RWPE2 (cell line): Measurements from ENCODE around the gene CCK.

ENCODE experiments used
- ATAC-seq: fragments of 200-7000 bp; cut with Tn5 transposase; 3 replicates; pipeline ENCODE4 v1.9.1; 2021; ENCODE audit warnings: low read depth
- DNase-seq: peaks from one replicate; pipeline ENCODE4 v3.0.0-alpha.2; 2020; ENCODE audit warnings: low spot score
- H3K27ac ChIP-seq: fragments of 450-650 bp; 2 replicates; pipeline ENCODE4 v1.5.1; 2017; ENCODE audit warnings: mild to moderate bottlenecking; ENCODE audit not compliant: poor library complexity, severe bottlenecking
- H3K27me3 ChIP-seq: fragments of 250-450 bp; sonication (Bioruptor Pico); 2 replicates; pipeline ENCODE4 v1.5.1; 2021; ENCODE audit warnings: mild to moderate bottlenecking, moderate library complexity; ENCODE audit not compliant: insufficient read depth, poor library complexity, severe bottlenecking
- H3K36me3 ChIP-seq: fragments of 250-450 bp; sonication (Bioruptor Pico); 2 replicates; pipeline ENCODE4 v1.5.1; 2020; ENCODE audit warnings: low read depth, mild to moderate bottlenecking, moderate library complexity
- H3K4me1 ChIP-seq: fragments of 250-450 bp; sonication (Bioruptor Pico); 2 replicates; pipeline ENCODE4 v1.5.1; 2021; ENCODE audit warnings: mild to moderate bottlenecking, moderate library complexity; ENCODE audit not compliant: insufficient read depth, poor library complexity, severe bottlenecking
- H3K4me3 ChIP-seq: fragments of 250-450 bp; sonication (Bioruptor Pico); 2 replicates; pipeline ENCODE4 v1.5.1; 2021; ENCODE audit warnings: mild to moderate bottlenecking, moderate library complexity; ENCODE audit not compliant: severe bottlenecking
- H3K9me3 ChIP-seq: fragments of 250-450 bp; sonication (Bioruptor Pico); 2 replicates; pipeline ENCODE4 v1.5.1; 2021; ENCODE audit warnings: mild to moderate bottlenecking, moderate library complexity; ENCODE audit not compliant: severe bottlenecking
- CTCF ChIP-seq: fragments of 450-650 bp; IDR thresholded peaks from one replicate; pipeline ENCODE4 v1.5.1; 2017; ENCODE audit warnings: mild to moderate bottlenecking, moderate library complexity; ENCODE audit not compliant: poor library complexity, severe bottlenecking

Gene CCK

GRCh38 chr3:42228796-42229195, 37.2 kb downstream of the CCK start:
- H3K4me3 ChIP-seq, result no peak overlapping the region
- ATAC-seq (peak; percentile 50; the same call in 2 of the 3 replicates), DNase-seq (no peak)
- no peaks in the 10 kb centered on the region for H3K27me3 ChIP-seq
- peaks cover 5% of the 10 kb centered on the region for H3K36me3 ChIP-seq
- no peaks in the 10 kb centered on the region for H3K4me1 ChIP-seq
- H3K27ac ChIP-seq, result no peak overlapping the region
- H3K9me3 ChIP-seq, result no peaks in the 10 kb centered on the region
- TF ChIP-seq CTCF, result peak; percentile 55

- Histone ChIP-seq H3K4me1 (no peaks in the 10 kb centered on the region), H3K4me3 (no peak overlapping the region), H3K27ac (no peak overlapping the region), H3K36me3 (peaks cover 10% of the 10 kb centered on the region), H3K27me3 (no peaks in the 10 kb centered on the region), H3K9me3 (no peaks in the 10 kb centered on the region)
- DNase-seq (no peak), ATAC-seq (0 out of 3 replicates have a peak, but pooled peaks have one; percentile 24)
- TF ChIP-seq CTCF, result no peak
Observed at GRCh38 chr3:42226470-42227425, 39.2 kb downstream of the CCK start.

GRCh38 chr3:42225486-42226363, 40.3 kb downstream of the CCK start:
- Histone ChIP-seq H3K9me3 (no peaks in the 10 kb centered on the region), H3K27me3 (no peaks in the 10 kb centered on the region), H3K4me3 (no peak overlapping the region), H3K36me3 (peaks cover 10% of the 10 kb centered on the region), H3K27ac (no peak overlapping the region), H3K4me1 (no peaks in the 10 kb centered on the region)
- TF ChIP-seq CTCF, result no peak
- no peak for ATAC-seq
- DNase-seq, result no peak

- TF ChIP-seq CTCF, result no peak
- DNase-seq (no peak), ATAC-seq (no peak)
- Histone ChIP-seq H3K4me3 (no peak overlapping the region), H3K9me3 (no peaks in the 10 kb centered on the region), H3K36me3 (peaks cover 10% of the 10 kb centered on the region), H3K27me3 (no peaks in the 10 kb centered on the region), H3K4me1 (no peaks in the 10 kb centered on the region), H3K27ac (no peak overlapping the region)
Observed at GRCh38 chr3:42224658-42225421, 41.1 kb downstream of the CCK start.
